Transverse colon (tissue), 4 donors: ENCODE measurements around the gene ATRIP. TPM values are rescaled to one million over a fixed set of nuclear protein-coding genes. Genes with fewer than 3 reads are reported as not detected.
A peak's percentile ranks its signal among the peaks of the same experiment; 100 is the strongest.
"Not testable (repeated sequence)": the region's sequence is repeated elsewhere in the genome, so short reads cannot be mapped to it uniquely, and the experiment has no call there.

Experiments used
- DNase-seq: peaks from one replicate; pipeline ENCODE4 v3.0.0-alpha.2; 2019
- H3K27ac ChIP-seq, 4 donors: fragments of 200-600 bp; sonication (generic); 2 replicates each; pipeline ENCODE4 v1.5.1; 2016 to 2018; ENCODE audit warnings: inconsistent platforms in 4 of 4
- H3K27me3 ChIP-seq: fragments of 200-600 bp; sonication (generic); 2 replicates; pipeline ENCODE4 v1.5.1; 2017; ENCODE audit warnings: inconsistent platforms
- H3K36me3 ChIP-seq, 4 donors: fragments of 200-600 bp; sonication (generic); 2 replicates each; pipeline ENCODE4 v1.5.1; 2017 to 2019; ENCODE audit warnings: inconsistent platforms in 4 of 4
- H3K4me1 ChIP-seq, 4 donors: fragments of 200-600 bp; sonication (generic); 2 replicates each; pipeline ENCODE4 v1.5.1; 2017 to 2020; ENCODE audit warnings: inconsistent platforms in 4 of 4
- H3K4me3 ChIP-seq, 4 donors: fragments of 200-600 bp; sonication (generic); 1 replicate in 1 of 4; 2 replicates in 3 of 4; pipeline versions ENCODE4 v1.5.1 to v1.6.1; 2017 to 2019; ENCODE audit warnings: inconsistent platforms in 4 of 4
- H3K9me3 ChIP-seq, 2 donors: fragments of 200-600 bp; sonication (generic); 2 replicates each; pipeline ENCODE4 v1.5.1; 2017 to 2019; ENCODE audit warnings: inconsistent platforms in 2 of 2
- CTCF ChIP-seq, 5 experiments: fragments of 200-600 bp in 3 of 5; fragments of 450-650 bp in 2 of 5; sonication (generic) in 3 of 5; IDR thresholded peaks; 1 replicate in 2 of 5; 2 replicates in 3 of 5; pipeline ENCODE4 v1.5.1; 2016 to 2017; ENCODE audit warnings: antibody characterized with exemption in 5 of 5, inconsistent platforms in 3 of 5, mild to moderate bottlenecking in 2 of 5, moderate library complexity in 1 of 5
- EP300 ChIP-seq: sonication (generic); formaldehyde crosslinking; IDR thresholded peaks from one replicate; pipeline ENCODE4 v1.6.1; 2017; ENCODE audit warnings: antibody characterized with exemption, low read depth
- POLR2A ChIP-seq: fragments of 450-650 bp; IDR thresholded peaks from one replicate; pipeline ENCODE4 v1.6.1; 2016; ENCODE audit warnings: antibody characterized with exemption, mild to moderate bottlenecking, moderate library complexity
- POLR2AphosphoS5 ChIP-seq, 3 donors: sonication (generic); formaldehyde crosslinking; IDR thresholded peaks; one replicate each; pipeline ENCODE4 v1.6.1; 2016; ENCODE audit warnings: antibody characterized with exemption in 3 of 3
- WGBS, 2 donors: methylation state at CpG; one replicate each; pipeline ENCODE4 v1.1.5; 2018; ENCODE audit warnings: low coverage in 1 of 2; 5-methylcytosine and 5-hydroxymethylcytosine counted together
- in situ Hi-C, 4 donors: fragments of 200-750 bp; cut with MboI; loops; one replicate each; pipeline versions ENCODE4 v1.15.0 to v1.15.1; 2017; ENCODE audit warnings: low sequenced_read_pairs in 3 of 4, low pct_ligation_motif_present in 1 of 4, low pct_unique_long_range_greater_than_20kb in 1 of 4
- intact Hi-C: fragments of 100-400 bp; cut with DNase I; formaldehyde crosslinking; loops from one replicate; pipeline ENCODE4 v1.15.1; 2023; ENCODE audit warnings: low total_unique reads
- total RNA-seq, 4 donors: library from RNA; depleted of rRNA; stranded (reverse); fragments of >200 nt; gene quantifications; one replicate each; pipeline ENCODE4 v1.1.0, GENCODE V29; 2016

ATRIP gene
- total RNA-seq, 4 donors from 2014 or later = 1.8 to 4.4 (median 2.9) TPM

GRCh38 chr3:48475188-48475587, 28.7 kb downstream of the ATRIP start:
- in situ Hi-C loops (no loop called here), intact Hi-C loops (no loop called here)
- WGBS, 2 donors = 91 to 92% methylated on average over 7 to 11 of the region's 11 CpGs
- peaks cover 24 to 31% (median 28%) of the 10 kb centered on the region in 4 donors for H3K4me1 ChIP-seq
- no peak for DNase-seq
- no peak for TF ChIP-seq POLR2A
- TF ChIP-seq CTCF (IDR thresholded peaks at IDR 0.05) = no peak
- no peak for TF ChIP-seq POLR2AphosphoS5 (IDR thresholded peaks at IDR 0.05)
- no peak for TF ChIP-seq EP300
- H3K9me3 ChIP-seq = no peaks in the 10 kb centered on the region
- H3K27ac ChIP-seq = no peak overlapping the region
- no peaks in the 10 kb centered on the region for H3K27me3 ChIP-seq
- H3K4me3 ChIP-seq = no peak overlapping the region
- no peaks in the 10 kb centered on the region for H3K36me3 ChIP-seq

DNA sequence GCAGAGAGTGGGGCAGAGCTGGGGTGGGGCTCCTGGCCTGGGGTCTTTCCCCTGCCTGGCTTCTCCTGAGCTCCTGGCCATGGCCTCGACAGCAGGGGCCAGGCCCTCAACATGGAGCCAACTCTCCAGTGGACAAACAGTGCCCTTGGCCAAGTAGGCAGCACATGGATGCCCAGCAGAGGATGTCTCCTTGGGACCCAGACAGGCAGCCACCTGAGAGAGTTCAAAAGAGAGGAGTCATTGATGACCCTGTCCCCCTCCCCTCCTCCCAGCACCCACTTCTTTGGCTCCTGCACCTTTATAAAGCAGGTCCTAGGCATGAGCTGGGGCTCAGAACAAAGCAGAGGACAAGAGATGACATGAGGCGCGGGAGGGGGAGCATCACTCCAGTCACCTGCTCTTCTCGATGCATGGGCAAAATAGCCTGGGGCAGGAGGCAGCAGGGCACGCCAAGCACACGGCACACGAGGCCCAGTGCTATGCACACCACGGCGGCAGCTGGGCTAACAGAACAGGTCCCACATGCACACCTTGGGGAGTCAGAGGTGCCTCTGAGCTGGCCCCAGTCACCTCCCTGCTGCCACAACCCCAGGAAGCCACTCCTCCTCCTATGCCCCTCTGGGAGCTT, 30.0 kb downstream of the ATRIP start:
- DNase-seq = no peak
- no peak overlapping the region for H3K27ac ChIP-seq
- no peaks in the 10 kb centered on the region for H3K36me3 ChIP-seq
- intact Hi-C loops = no loop called here
- H3K27me3 ChIP-seq = no peaks in the 10 kb centered on the region
- H3K4me1 ChIP-seq = peaks cover 13 to 18% (median 17%) of the 10 kb centered on the region in 4 donors
- TF ChIP-seq POLR2AphosphoS5 (IDR thresholded peaks at IDR 0.05) (no peak), EP300 (no peak), CTCF (IDR thresholded peaks at IDR 0.05) (no peak), POLR2A (no peak)
- 87% methylated on average over 9 of the region's 9 CpGs; no CpG with 5 or more reads in 1 of the 2 donors for WGBS, 2 donors
- no peaks in the 10 kb centered on the region for H3K9me3 ChIP-seq
- no peak overlapping the region for H3K4me3 ChIP-seq
- in situ Hi-C loops = no loop called here

- no peaks in the 10 kb centered on the region for H3K27me3 ChIP-seq
- DNase-seq = no peak
- no peaks in the 10 kb centered on the region for H3K36me3 ChIP-seq
- H3K27ac ChIP-seq = peak overlapping the region in 3 of 4 donors; percentile 30 to 41 (median 31)
- no peak overlapping the region for H3K4me3 ChIP-seq
- no peaks in the 10 kb centered on the region for H3K9me3 ChIP-seq
- 88% methylated on average over 9 of the region's 9 CpGs; no CpG with 5 or more reads in 1 of the 2 donors for WGBS, 2 donors
- intact Hi-C loops (no loop called here), in situ Hi-C loops (no loop called here)
- peaks cover 5 to 8% (median 7%) of the 10 kb centered on the region in 4 donors for H3K4me1 ChIP-seq
- TF ChIP-seq EP300 (no peak), POLR2A (no peak), POLR2AphosphoS5 (IDR thresholded peaks at IDR 0.05) (no peak), CTCF (IDR thresholded peaks at IDR 0.05) (no peak)
Measured at GRCh38 chr3:48477959-48478520, 31.5 kb downstream of the ATRIP start.

DNA sequence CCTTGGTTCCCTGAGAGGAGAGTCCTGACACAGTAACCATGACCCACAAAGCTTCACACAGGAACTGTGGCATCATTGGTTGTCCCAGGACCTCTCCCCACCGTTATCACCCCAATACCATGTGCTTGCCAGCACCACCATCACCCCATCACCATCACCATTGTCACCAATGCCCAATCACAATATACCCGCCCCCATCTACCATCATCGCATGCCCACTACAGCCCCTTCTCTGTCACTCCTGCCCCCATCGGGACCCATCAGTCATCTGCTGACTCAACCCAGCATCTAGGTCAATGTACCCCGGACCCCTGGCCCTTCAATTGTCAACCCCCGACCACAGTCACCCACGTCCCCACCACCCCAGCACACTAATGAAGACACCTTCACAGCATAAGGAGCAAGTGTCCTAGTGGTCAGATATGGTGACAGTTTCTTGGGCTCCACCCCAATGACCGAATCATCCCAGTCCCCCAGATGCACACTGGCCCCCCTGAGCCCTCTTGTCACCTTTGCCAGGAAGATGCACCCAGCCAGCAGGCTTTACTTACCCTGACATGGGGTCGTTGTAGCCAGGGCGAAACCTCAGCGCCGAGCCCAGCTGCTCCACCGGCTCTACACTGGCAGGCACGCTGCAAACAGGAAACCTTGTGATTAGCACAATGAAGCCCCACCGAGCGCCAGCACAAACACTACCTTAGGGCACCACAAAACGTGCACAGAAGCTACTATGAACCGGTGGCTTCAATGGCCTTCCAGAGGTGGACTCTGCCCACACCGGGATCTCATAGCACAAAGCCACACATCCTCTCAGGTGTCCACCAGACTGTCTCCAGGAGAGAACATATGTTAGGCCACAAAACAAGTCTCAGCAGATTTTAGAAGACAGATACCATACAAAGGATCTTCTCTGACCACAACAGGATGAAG, 32.4 kb downstream of the ATRIP start:
- Histone ChIP-seq H3K9me3 (no peaks in the 10 kb centered on the region), H3K27me3 (no peaks in the 10 kb centered on the region), H3K4me3 (peak overlapping the region in 1 of 4 donors; percentile 8), H3K4me1 (no peaks in the 10 kb centered on the region), H3K36me3 (no peaks in the 10 kb centered on the region), H3K27ac (peak overlapping the region; percentile 17 to 41 (median 30))
- intact Hi-C loops = no loop called here
- TF ChIP-seq CTCF (IDR thresholded peaks at IDR 0.05) = no peak
- no peak for TF ChIP-seq EP300
- no peak for TF ChIP-seq POLR2A
- no peak for TF ChIP-seq POLR2AphosphoS5 (IDR thresholded peaks at IDR 0.05)
- no peak for DNase-seq
- 80 to 82% methylated on average over 2 to 19 of the region's 19 CpGs for WGBS, 2 donors
- in situ Hi-C loops = no loop called here

DNA sequence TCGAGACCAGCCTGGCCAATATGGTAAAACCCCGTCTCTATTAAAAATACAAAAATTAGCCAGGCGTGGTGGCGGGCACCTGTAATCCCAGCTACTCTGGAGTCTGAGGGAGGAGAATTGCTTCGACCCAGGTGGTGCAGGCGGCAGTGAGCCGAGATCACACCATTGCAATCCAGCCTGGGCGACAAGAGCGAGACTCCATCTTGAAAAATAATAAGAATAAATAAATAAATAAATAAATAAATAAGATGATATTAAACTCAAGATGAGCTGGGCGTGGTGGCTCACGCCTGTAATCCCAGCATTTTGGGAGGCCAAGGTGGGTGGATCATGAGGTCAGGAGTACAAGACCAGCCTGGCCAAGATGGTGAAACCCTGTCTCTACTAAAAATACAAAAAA, 34.4 kb downstream of the ATRIP start:
- H3K27me3 ChIP-seq, in situ Hi-C loops, intact Hi-C loops, H3K4me1 ChIP-seq, H3K36me3 ChIP-seq, H3K27ac ChIP-seq, H3K9me3 ChIP-seq, H3K4me3 ChIP-seq, DNase-seq: not testable (repeated sequence)
- WGBS, 2 donors = 96 to 97% methylated on average over 11 of the region's 11 CpGs

DNA sequence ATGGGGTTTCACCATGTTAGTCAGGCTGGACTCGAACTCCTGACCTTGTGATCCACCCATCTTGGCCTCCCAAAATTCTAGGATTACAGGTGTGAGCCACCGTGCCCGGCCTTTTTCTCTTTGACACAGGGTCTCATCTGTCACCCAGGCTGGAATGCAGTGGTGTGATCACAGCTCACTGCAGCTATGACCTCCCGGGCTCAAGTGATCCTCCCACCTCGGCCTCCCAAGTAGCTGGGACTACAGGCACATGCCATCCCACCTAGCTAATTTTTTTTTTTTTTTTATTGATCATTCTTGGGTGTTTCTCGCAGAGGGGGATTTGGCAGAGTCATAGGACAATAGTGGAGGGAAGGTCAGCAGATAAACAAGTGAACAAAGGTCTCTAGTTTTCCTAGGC, 36.3 kb downstream of the ATRIP start:
- H3K27ac ChIP-seq, intact Hi-C loops, H3K4me3 ChIP-seq, H3K36me3 ChIP-seq, H3K4me1 ChIP-seq, DNase-seq, H3K9me3 ChIP-seq, H3K27me3 ChIP-seq, in situ Hi-C loops: not testable (repeated sequence)
- WGBS, 2 donors = 88% methylated on average over 6 of the region's 6 CpGs; no CpG with 5 or more reads in 1 of the 2 donors
